Measurements from ENCODE around the gene KCNQ1. TPM values are rescaled to one million over a fixed set of nuclear protein-coding genes. Genes with fewer than 3 reads are reported as not detected.

The KCNQ1 gene
- total and polyA plus RNA-seq, 2 of the 13 experiments (the other 11 are each of a cell fraction or from before 2014, with no cell fraction given), result 0.02 to 0.08 TPM

DNA sequence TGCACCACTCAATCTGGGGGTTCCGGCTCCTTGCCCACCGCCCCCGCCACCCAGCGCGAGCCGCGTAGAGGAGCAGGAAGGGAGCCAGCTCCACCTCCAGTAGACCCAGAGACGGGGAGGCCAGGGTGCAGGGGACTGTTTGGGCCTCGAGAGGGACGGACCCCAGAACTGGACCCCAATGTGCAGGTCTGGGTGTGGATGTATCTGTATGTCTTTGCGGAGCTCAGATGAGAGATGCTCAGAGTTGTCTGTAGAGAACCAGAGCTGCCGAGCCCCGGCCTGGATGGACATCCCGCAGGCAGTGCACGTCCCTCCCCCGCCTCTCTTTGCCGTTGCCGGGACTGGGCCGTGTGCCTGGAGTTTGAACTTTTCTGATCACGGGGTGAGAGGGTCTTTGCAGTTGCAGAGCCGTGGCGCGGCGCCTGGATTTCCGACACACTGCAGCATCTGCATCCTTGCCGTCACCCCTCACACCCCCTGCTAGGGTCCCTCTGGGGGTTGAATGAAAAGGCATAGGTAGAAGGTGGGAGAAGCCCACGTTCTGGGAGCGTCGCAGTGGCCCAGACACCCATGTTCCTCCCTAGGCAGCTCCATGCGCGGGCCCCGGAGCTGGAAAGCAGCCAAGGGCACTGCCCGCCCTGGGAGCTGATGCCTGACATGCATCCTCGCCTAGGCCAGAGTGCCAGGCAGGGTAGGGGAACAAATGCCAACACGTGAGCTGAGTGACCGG, 105.2 kb downstream of the KCNQ1 start (continued):
- TF ChIP-seq, protein P1, sequence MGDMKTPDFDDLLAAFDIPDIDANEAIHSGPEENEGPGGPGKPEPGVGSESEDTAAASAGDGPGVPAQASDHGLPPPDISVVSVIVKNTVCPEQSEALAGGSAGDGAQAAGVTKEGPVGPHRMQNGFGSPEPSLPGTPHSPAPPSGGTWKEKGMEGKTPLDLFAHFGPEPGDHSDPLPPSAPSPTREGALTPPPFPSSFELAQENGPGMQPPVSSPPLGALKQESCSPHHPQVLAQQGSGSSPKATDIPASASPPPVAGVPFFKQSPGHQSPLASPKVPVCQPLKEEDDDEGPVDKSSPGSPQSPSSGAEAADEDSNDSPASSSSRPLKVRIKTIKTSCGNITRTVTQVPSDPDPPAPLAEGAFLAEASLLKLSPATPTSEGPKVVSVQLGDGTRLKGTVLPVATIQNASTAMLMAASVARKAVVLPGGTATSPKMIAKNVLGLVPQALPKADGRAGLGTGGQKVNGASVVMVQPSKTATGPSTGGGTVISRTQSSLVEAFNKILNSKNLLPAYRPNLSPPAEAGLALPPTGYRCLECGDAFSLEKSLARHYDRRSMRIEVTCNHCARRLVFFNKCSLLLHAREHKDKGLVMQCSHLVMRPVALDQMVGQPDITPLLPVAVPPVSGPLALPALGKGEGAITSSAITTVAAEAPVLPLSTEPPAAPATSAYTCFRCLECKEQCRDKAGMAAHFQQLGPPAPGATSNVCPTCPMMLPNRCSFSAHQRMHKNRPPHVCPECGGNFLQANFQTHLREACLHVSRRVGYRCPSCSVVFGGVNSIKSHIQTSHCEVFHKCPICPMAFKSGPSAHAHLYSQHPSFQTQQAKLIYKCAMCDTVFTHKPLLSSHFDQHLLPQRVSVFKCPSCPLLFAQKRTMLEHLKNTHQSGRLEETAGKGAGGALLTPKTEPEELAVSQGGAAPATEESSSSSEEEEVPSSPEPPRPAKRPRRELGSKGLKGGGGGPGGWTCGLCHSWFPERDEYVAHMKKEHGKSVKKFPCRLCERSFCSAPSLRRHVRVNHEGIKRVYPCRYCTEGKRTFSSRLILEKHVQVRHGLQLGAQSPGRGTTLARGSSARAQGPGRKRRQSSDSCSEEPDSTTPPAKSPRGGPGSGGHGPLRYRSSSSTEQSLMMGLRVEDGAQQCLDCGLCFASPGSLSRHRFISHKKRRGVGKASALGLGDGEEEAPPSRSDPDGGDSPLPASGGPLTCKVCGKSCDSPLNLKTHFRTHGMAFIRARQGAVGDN (CRISPR knock-in tag; IDR thresholded peaks at IDR 0.05), result peak; percentile 53; the same call in 1 of the 2 replicates
- TF ChIP-seq, protein P2, sequence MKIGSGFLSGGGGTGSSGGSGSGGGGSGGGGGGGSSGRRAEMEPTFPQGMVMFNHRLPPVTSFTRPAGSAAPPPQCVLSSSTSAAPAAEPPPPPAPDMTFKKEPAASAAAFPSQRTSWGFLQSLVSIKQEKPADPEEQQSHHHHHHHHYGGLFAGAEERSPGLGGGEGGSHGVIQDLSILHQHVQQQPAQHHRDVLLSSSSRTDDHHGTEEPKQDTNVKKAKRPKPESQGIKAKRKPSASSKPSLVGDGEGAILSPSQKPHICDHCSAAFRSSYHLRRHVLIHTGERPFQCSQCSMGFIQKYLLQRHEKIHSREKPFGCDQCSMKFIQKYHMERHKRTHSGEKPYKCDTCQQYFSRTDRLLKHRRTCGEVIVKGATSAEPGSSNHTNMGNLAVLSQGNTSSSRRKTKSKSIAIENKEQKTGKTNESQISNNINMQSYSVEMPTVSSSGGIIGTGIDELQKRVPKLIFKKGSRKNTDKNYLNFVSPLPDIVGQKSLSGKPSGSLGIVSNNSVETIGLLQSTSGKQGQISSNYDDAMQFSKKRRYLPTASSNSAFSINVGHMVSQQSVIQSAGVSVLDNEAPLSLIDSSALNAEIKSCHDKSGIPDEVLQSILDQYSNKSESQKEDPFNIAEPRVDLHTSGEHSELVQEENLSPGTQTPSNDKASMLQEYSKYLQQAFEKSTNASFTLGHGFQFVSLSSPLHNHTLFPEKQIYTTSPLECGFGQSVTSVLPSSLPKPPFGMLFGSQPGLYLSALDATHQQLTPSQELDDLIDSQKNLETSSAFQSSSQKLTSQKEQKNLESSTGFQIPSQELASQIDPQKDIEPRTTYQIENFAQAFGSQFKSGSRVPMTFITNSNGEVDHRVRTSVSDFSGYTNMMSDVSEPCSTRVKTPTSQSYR (CRISPR knock-in tag; IDR thresholded peaks at IDR 0.05; ENCODE audit: borderline replicate concordance), result peak; percentile 55; the same call in 1 of the 2 replicates
- no peak for TF ChIP-seq ZNF746 (CRISPR knock-in tag; IDR thresholded peaks at IDR 0.05)
- TF ChIP-seq SRSF1 (optimal IDR thresholded peaks at IDR 0.05; ENCODE audit: low read depth, low read length), result no peak
- no peak for TF ChIP-seq ZKSCAN8 (CRISPR knock-in tag; IDR thresholded peaks at IDR 0.05; ENCODE audit: borderline replicate concordance)
- no peak for TF ChIP-seq RBFOX2 (IDR thresholded peaks at IDR 0.05; ENCODE audit: low read depth, low read length)
- TF ChIP-seq NFYB (CRISPR knock-in tag; IDR thresholded peaks at IDR 0.05), result no peak
- no peak for TF ChIP-seq ZNF788 (CRISPR knock-in tag; IDR thresholded peaks at IDR 0.05; ENCODE audit: borderline replicate concordance)
- no peak for TF ChIP-seq CENPX (CRISPR knock-in tag; IDR thresholded peaks at IDR 0.05)
- no peak for TF ChIP-seq ZNF430 (CRISPR knock-in tag; IDR thresholded peaks at IDR 0.05)

Measured in HepG2 (cell line).